K562 (cell line): ENCODE results near the gene SRGAP3. TPM values are rescaled to one million over a fixed set of nuclear protein-coding genes. Genes with fewer than 3 reads are reported as not detected.

Source experiments
- CBX5 ChIP-seq: IDR thresholded peaks from 2 replicates; pipeline ENCODE4 v1.6.1; 2014; ENCODE audit warnings: low read depth, borderline replicate concordance
- GABPB1 ChIP-seq: sonication (generic); formaldehyde crosslinking; IDR thresholded peaks from 2 replicates; pipeline ENCODE4 v1.8.0; 2022; ENCODE audit warnings: mild to moderate bottlenecking, missing genetic modification reagents
- ZNF133 ChIP-seq: fragments of 250-450 bp; sonication (Bioruptor Pico); IDR thresholded peaks from 2 replicates; pipeline ENCODE4 v1.4.0; 2020; ENCODE audit warnings: mild to moderate bottlenecking
- polyA plus RNA-seq, 8 experiments: library from polyadenylated mRNA; depleted of rRNA in 4 of 8; stranded (reverse) in 5 of 8; unstranded in 3 of 8; fragments of >200 nt; fragmentation: Nextera tagmentation in 2 of 8; fragmentation: Illumina TruSeq in 1 of 8; extraction: Ambion mirVana in 2 of 8; extraction: Trizol in 1 of 8; gene quantifications; 2 replicates each; pipeline versions ENCODE4 v1.2.1 to v1.2.3, GENCODE V29; 2011 to 2014; ENCODE audit warnings: inconsistent platforms in 1 of 8, missing spikeins in 1 of 8
- total RNA-seq, 7 experiments: library from RNA; depleted of rRNA in 6 of 7; stranded (reverse); fragments of >200 nt in 6 of 7; fragmentation: Illumina TruSeq in 2 of 7; extraction: Trizol in 2 of 7; gene quantifications; 2 replicates each; pipeline versions ENCODE4 v1.2.1 to v1.2.3, GENCODE V29; 2011 to 2021; ENCODE audit warnings: low replicate concordance in 1 of 7
- TF ChIP-seq, protein P1 (sequence below): IDR thresholded peaks from 2 replicates; pipeline ENCODE4 v1.6.1; 2011; ENCODE audit warnings: borderline replicate concordance, low read depth, mild to moderate bottlenecking, moderate library complexity, low read length; ENCODE audit not compliant: insufficient read depth, poor library complexity, severe bottlenecking
- TF ChIP-seq, protein P2 (sequence below): IDR thresholded peaks from 2 replicates; pipeline ENCODE4 v1.6.1; 2011; ENCODE audit not compliant: insufficient read length; ENCODE audit errors: extremely low read depth
- TF ChIP-seq, protein P3 (sequence below): sonication (generic); formaldehyde crosslinking; IDR thresholded peaks from 2 replicates; pipeline ENCODE4 v1.8.0; 2022; ENCODE audit warnings: mild to moderate bottlenecking, missing genetic modification reagents

Gene SRGAP3
- total and polyA plus RNA-seq, 9 of the 15 experiments (the other 6 are each of a cell fraction or from before 2014, with no cell fraction given) = 0.11 to 0.85 (median 0.35) TPM; not detected in 2

DNA sequence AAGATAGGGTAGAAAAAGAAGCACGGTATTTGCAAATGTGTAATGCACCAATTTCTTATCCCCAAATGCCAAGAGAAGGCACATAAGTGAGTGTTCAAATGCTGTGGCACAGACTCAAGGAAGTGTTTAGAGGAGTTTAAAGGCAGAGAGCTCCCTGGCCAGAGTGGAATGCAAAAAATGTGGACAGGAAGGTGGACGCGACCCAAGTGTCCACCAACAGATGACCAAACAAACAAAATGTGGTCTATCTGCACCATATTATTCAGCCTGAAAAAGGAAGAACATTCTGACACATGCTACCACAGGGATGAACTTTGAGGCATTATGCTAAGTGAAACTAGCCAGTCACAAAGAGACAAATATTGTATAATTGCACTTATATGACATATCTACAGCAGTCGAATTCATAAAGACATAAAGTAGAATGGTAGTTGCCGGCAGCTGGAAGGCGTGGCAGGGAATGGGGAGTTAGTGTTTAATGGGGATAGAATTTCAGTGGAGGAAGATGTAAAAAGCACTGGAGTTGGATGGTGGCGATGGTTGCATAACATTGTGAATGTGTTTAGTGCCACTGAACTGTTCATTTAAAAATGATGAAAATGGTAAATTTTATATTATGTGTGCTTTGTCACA is 126.6 kb downstream of the SRGAP3 start (continued):
- TF ChIP-seq, protein P1, sequence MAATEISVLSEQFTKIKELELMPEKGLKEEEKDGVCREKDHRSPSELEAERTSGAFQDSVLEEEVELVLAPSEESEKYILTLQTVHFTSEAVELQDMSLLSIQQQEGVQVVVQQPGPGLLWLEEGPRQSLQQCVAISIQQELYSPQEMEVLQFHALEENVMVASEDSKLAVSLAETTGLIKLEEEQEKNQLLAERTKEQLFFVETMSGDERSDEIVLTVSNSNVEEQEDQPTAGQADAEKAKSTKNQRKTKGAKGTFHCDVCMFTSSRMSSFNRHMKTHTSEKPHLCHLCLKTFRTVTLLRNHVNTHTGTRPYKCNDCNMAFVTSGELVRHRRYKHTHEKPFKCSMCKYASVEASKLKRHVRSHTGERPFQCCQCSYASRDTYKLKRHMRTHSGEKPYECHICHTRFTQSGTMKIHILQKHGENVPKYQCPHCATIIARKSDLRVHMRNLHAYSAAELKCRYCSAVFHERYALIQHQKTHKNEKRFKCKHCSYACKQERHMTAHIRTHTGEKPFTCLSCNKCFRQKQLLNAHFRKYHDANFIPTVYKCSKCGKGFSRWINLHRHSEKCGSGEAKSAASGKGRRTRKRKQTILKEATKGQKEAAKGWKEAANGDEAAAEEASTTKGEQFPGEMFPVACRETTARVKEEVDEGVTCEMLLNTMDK = no peak
- no peak for TF ChIP-seq CBX5
- TF ChIP-seq, protein P2, sequence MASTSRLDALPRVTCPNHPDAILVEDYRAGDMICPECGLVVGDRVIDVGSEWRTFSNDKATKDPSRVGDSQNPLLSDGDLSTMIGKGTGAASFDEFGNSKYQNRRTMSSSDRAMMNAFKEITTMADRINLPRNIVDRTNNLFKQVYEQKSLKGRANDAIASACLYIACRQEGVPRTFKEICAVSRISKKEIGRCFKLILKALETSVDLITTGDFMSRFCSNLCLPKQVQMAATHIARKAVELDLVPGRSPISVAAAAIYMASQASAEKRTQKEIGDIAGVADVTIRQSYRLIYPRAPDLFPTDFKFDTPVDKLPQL = no peak
- TF ChIP-seq, protein P3, sequence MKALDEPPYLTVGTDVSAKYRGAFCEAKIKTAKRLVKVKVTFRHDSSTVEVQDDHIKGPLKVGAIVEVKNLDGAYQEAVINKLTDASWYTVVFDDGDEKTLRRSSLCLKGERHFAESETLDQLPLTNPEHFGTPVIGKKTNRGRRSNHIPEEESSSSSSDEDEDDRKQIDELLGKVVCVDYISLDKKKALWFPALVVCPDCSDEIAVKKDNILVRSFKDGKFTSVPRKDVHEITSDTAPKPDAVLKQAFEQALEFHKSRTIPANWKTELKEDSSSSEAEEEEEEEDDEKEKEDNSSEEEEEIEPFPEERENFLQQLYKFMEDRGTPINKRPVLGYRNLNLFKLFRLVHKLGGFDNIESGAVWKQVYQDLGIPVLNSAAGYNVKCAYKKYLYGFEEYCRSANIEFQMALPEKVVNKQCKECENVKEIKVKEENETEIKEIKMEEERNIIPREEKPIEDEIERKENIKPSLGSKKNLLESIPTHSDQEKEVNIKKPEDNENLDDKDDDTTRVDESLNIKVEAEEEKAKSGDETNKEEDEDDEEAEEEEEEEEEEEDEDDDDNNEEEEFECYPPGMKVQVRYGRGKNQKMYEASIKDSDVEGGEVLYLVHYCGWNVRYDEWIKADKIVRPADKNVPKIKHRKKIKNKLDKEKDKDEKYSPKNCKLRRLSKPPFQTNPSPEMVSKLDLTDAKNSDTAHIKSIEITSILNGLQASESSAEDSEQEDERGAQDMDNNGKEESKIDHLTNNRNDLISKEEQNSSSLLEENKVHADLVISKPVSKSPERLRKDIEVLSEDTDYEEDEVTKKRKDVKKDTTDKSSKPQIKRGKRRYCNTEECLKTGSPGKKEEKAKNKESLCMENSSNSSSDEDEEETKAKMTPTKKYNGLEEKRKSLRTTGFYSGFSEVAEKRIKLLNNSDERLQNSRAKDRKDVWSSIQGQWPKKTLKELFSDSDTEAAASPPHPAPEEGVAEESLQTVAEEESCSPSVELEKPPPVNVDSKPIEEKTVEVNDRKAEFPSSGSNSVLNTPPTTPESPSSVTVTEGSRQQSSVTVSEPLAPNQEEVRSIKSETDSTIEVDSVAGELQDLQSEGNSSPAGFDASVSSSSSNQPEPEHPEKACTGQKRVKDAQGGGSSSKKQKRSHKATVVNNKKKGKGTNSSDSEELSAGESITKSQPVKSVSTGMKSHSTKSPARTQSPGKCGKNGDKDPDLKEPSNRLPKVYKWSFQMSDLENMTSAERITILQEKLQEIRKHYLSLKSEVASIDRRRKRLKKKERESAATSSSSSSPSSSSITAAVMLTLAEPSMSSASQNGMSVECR = no peak
- no peak for TF ChIP-seq GABPB1
- TF ChIP-seq ZNF133 = no peak
